Suppressor macrophage (primary cell): ENCODE measurements around the gene NUCKS1.

Experiments
- DNase-seq, 4 experiments: peaks; one replicate each; pipeline ENCODE4 v3.0.0-alpha.2; 2020 to 2022

NUCKS1 gene

GRCh38 chr1:205699416-205699815, 50.6 kb downstream of the NUCKS1 start:
- no peak for DNase-seq

- DNase-seq: no peak
These were observed 51.1 kb downstream of the NUCKS1 start for GRCh38 chr1:205698921-205699320.

GRCh38 chr1:205693421-205693991, 56.5 kb downstream of the NUCKS1 start:
- DNase-seq: peak; percentile 42 to 70 (median 61)

GRCh38 chr1:205692423-205692822, 57.6 kb downstream of the NUCKS1 start:
- no peak for DNase-seq

GRCh38 chr1:205690122-205690756, 59.7 kb downstream of the NUCKS1 start:
- no peak for DNase-seq

GRCh38 chr1:205689479-205689878, 60.5 kb downstream of the NUCKS1 start:
- no peak for DNase-seq

- DNase-seq: peak in 1 of 4 experiments; percentile 59
These were observed 61.6 kb downstream of the NUCKS1 start for GRCh38 chr1:205688171-205689080.

GRCh38 chr1:205687242-205687641, 62.7 kb downstream of the NUCKS1 start:
- DNase-seq: no peak

- DNase-seq: no peak
These were observed 68.6 kb downstream of the NUCKS1 start for GRCh38 chr1:205681364-205681763.

- peak; percentile 34 to 77 (median 56) for DNase-seq
These were observed 69.7 kb downstream of the NUCKS1 start, which contains the start of gene SLC45A3 for GRCh38 chr1:205680073-205680851. TSS of gene SLC45A3 (minus strand) at chr1:205680509. CDS start at chr1:205664656, 15,853 bp downstream.

GRCh38 chr1:205678286-205679111, 71.5 kb downstream of the NUCKS1 start:
- no peak for DNase-seq

GRCh38 chr1:205677167-205677566, 72.8 kb downstream of the NUCKS1 start:
- no peak for DNase-seq

- DNase-seq: no peak
These were observed 73.4 kb downstream of the NUCKS1 start for GRCh38 chr1:205676597-205676996.

GRCh38 chr1:205676002-205676401, 74.0 kb downstream of the NUCKS1 start:
- no peak for DNase-seq

- no peak for DNase-seq
These were observed 74.7 kb downstream of the NUCKS1 start for GRCh38 chr1:205675247-205675646.

GRCh38 chr1:205672970-205673369, 77.0 kb downstream of the NUCKS1 start:
- no peak for DNase-seq

GRCh38 chr1:205672395-205672889, 77.5 kb downstream of the NUCKS1 start:
- no peak for DNase-seq

GRCh38 chr1:205670611-205671430, 79.2 kb downstream of the NUCKS1 start:
- no peak for DNase-seq

- no peak for DNase-seq
These were observed 79.9 kb downstream of the NUCKS1 start for GRCh38 chr1:205670150-205670446.

- peak; percentile 67 to 85 (median 84) for DNase-seq
These were observed 80.4 kb downstream of the NUCKS1 start for GRCh38 chr1:205669341-205670149.
